ENCODE data around the gene CCDC66.
"Not testable (repeated sequence)": the region's sequence is repeated elsewhere in the genome, so short reads cannot be mapped to it uniquely, and the experiment has no call there.

The CCDC66 gene

DNA sequence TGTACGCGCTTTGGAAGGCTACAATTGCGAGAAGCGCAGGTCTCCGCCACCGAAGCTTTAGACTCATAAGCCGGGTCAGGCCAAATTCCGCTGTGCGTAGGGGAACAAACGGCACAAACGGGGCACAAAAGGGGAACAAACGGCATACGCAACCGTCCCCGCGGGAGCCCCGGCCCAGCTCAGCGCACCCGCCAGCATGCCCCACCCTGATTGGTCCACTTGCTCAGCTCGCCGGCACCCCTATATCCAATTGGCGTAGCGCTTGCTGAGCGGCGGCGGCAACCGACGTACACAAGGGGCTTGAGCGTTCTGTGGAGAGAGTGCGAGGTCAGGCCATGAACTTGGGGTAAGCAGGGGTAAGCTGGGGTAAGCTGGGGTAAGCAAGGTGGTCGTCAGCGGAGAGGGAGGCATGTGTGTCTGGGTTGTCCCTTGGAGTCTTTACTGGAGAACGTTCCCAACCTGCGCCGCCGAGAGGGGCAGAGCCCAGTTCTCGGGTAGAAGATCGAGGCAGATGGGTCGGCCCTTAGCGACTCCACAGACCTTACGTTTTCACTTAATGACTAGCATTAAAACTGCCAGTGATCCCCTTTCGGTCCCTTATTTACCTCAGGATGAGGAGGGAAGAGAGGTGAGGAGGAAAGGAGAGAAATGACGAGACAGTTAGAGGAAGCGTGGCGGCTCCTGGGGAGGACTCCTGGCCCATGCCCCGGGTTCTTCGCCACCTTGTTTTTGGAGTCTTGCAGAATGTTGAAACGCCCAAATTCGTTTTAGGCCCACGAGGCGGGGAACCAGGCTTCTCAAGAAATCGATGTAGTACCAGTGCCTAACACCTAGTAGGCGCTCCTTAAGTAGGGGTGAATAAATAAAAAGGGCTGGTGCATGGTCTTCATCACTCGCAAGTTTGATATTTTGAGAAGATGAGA is at the start of gene CCDC66:
Gene CCDC66, plus strand, starts transcription at position 268 of the 923 bp plus-strand sequence. Its CDS starts 68 bp downstream, at position 336.
- peak; percentile 68 for DNase-seq

DNA sequence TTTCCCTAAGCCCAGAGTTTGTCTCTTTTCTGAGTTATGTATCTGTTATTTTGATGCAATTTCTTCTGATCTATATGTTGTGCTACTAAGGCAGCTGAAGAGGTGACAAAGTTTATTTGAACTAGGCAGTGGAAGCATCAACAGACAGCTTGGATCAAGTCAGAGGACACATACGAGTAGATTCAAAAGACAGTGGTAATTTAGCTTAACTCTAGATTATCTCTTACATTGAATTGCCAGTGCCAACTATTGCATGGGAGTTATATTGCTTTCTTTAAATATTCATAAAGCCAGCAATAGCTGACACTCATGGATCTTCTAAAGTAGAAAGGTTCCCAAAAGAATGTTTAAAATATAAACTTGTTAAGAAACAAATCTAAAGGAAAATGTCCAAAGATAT is 37.3 kb upstream of the CCDC66 start:
- no peak for DNase-seq

DNA sequence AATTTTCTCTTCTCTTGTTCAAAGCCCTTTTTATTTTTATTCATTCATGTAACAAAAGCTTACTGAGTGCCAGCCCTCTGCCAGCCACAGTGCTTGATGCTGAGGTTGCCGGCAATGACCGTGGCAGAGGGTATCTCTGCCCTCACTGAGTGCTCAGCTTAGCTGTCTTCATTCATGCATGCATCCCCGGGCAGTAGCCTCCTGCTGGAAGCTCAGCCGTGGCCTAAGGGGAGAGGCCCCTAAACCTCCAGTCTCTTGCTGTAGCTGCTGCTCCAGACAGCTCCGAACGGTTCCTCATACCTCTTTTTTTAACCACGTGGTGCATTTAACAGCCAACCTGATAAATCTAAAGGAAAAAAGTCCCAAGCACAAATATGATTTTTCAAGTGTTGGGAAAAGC is 34.6 kb upstream of the CCDC66 start:
- no peak for DNase-seq

DNA sequence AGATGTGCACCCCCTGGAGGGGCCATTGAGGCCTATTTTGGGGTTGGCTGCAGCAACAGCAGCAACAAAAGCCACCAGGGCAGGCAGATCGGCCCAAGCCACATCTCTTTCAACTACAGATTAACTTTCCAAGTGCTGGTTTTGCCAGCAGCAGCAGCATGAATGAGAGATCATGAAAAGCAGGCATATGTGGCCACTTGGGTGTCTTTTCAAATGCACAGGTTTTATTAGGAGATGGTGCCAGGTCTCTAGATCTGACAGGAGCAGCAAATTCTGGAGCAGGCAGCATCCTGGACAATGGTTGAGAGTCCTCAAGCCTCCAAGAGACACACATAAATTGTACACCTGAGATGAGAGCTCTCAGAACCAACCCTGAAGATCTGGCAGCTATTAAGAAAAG is 31.7 kb upstream of the CCDC66 start:
- no peak for DNase-seq

DNA sequence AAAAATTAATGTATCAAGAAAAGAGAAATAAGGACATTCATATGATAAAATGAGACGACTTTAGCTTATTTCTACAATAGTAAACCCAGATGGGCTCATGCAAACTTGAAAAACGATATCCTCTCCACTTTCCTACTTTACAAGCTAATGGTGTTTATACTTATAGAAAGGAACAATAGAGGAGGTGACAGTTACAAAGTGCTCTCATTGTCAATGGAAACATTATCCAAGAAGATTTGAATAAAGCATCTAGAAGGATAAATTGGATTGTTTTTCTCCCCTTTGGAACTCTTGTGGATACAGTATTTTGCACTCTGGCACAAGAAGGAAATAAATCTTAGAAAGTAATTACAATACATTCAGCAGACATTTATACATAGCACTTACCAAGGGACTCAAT is 20.2 kb upstream of the CCDC66 start:
- DNase-seq = peak; percentile 23

DNA sequence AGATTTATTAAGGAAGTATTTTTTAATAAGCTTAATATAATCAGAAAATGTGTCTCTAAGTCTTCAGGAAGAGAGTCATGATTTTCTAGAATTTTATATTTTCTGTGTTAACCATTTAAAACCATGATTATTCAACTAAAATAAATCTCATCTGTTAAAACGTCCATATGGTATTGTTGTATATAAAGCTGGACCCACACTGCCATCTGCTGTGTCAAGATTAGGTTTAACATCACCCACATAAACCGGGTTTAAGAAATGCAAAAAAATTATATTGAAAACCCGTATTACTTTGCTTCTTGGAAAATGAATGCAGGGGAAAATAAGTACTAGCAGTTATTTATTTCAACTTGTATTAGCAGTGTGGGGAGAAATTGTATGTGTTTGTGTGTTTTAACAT is 9.5 kb upstream of the CCDC66 start:
- peak; percentile 2 for DNase-seq

DNA sequence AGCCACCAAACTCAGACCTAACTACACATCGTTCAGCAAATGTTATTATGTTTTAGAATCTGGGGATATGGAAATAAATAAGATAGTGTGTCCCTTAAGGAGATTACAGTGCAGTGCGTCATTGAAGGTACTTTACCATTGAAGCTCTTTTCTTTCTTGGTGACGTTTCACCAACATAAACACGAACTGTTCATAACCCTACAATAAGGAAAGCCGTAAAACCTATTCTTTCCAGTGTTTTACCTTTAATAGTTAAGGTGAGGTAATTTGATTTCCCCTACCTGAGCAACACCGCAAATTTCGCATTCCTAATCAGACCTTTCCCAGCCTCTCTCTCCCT is 826 bp downstream of the CCDC66 start:
- DNase-seq = no peak

DNA sequence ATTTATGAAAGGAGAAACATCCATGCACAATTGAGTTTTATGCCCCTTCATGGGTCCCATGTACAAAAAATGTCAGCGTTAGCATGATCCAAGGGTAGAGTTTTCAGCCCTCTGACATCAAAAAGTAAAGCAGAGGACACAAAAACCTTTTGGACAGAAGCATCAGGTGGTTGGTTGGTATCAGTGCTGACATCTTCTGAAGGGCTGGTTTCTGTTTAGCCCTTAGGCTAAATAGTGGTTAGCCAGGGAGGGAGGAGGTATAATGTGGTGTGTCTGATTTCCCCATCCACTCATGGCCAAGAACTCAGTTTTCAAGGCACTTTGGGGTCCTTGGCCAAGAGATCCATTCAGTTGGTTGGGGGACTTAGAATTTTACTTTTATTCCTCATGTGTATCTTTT is 16.5 kb downstream of the CCDC66 start:
- no peak for DNase-seq

DNA sequence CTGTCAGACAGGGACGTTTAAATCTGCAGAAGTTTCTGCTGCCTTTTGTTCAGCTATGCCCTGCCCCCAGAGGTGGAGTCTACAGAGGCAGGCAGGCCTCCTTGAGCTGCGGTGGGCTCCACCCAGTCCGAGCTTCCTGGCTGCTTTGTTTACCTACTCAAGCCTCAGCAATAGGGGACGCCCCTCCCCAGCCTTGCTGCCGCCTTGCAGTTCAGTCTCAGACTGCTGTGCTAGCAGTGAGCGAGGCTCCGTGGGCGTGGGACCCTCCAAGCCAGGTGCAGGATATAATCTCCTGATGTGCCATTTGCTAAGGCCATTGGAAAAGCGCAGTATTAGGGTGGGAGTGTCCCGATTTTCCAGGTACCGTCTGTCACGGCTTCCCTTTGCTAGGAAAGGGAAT is 25.0 kb downstream of the CCDC66 start:
- DNase-seq = not testable (repeated sequence)

DNA sequence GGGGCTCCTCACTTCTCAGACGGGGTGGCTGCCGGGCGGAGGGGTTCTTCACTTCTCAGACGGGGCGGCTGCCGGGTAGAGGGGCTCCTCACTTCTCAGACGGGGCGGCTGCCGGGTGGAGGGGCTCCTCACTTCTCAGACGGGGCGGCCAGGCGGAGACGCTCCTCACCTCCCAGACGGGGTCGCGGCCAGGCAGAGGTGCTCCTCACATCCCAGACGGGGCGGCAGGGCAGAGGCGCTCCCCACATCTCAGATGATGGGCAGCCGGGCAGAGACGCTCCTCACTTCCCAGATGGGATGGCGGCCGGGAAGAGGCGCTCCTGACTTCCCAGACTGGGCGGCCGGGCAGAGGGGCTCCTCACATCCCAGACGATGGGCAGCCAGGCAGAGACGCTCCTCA is 27.3 kb downstream of the CCDC66 start:
- not testable (repeated sequence) for DNase-seq

DNA sequence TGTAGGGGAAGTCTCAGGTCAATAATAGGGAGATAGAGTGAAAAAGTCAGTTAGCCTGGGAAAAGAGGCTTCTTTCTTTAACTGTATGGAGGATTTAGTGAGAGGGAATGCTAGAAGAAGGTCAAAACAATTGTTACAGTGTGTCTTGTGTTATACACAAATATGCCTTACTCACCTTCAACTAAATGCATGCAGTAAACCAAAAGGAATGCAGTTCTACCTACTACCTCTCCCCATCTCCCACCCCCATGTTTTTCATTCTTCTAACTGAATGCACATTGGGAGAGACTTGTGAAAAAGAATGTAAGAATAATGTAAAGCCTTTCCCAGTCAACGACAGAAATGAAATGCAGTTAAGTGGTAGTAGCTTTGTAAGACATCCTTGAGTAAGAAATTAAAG is 33.8 kb downstream of the CCDC66 start:
- DNase-seq = no peak

DNA sequence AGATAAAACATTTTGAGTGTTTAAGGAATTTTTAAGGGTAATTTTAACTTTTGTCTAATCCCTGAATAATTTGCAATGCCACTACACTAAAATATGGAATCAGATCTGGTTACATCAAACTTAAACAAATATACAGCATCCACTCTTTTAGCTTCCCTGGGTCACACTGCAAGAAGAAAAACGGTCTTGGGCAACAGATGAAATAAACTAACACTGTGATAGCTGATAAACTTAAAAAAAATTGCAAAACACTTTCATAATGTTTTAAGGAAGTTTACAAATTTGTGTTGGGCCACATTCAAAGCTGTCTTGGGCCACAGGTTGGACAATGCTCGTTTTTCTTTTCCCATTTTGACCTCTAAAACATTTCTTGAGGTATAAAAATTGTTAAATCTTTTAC is 34.3 kb downstream of the CCDC66 start:
- DNase-seq = no peak

DNA sequence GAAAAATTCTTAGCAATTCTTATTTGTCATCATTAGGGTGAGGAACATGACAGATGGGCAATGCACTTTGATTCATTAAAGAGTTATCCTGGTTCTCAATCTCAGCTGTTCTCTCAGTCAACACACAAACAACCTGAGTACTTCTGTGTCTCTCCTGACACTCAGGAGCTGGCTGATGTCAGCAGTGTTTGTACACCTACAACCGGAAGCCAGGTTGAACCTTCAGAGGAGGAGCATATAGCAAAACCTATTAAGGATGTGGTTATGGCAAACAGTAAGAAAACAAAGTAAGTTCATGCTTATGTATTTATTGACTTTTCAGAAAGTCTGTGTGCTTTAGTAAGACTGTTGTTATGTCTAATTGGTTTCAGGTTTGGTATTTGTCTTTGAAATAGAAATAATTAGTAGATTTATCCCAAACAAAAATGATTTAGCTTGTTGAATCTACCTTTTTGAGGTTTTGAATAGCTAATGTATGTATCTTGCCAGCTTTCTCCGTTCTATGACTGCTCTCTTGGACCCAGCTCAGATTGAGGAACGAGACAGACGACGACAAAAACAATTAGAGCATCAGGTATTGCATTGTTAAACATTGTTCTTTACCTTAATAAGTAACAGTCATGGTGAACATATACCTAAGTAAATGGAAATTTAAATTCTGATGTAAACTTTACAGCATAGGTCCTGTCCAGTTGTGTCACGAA is 36.6 kb downstream of the CCDC66 start:
- peak; percentile 48 for DNase-seq

DNA sequence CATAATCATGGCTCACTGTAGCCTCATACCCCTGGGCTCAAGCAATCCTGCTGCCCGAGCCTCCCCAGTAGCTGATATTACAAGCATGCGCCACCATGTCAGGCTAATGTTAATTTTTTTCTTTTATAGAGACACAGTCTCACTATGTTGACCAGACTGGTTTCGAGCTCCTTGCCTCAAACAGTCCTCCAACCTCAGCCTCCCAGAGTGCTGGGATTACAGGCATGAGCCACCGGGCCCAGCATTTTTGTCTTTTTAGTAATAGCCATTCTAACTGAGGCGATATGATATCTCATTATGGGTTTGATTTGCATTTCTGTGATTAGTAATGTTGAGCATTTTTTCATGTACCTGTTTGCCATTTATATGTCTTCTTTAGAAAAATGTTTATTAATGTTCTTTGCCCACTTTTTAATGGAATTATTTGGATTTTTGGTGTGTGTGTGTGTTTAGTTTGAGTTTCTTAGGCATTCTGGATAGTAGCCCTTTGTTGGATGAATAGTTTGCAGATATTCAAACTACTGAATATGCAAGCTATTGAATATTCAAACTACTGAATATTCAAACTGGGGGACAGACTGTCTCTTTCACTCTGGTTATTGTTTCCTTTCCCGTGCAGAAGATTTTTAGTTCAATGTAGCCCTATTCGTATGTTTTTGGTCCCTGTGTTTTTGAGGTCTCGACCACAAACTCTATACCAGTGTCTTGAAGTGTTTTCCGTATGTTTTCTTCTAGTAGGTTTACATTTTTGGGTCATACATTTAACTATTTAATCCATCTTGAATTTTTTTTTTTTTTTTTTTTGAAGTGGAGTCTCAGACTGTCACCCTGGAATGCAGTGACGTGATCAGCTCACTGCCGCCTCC is 39.2 kb downstream of the CCDC66 start:
- no peak for DNase-seq

DNA sequence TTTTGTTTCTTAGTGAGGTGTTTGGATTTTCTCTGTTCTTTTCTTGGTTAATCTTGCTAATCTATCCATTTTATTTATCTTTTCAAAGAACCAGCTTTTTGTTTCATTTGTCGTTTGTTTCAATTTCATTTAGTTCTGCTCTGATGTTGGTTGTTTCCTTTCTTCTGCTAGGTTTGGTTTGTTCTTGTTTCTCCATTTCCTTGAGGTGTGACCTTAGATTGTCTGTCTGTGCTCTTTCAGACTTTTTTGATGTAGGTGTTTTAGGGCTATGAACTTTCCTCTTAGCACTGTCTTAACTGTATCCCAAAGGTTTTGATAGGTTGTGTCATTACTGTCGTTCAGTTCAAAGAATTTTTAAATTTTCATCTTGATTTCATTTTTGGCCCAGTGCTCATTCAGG is 51.5 kb downstream of the CCDC66 start:
- not testable (repeated sequence) for DNase-seq

DNA sequence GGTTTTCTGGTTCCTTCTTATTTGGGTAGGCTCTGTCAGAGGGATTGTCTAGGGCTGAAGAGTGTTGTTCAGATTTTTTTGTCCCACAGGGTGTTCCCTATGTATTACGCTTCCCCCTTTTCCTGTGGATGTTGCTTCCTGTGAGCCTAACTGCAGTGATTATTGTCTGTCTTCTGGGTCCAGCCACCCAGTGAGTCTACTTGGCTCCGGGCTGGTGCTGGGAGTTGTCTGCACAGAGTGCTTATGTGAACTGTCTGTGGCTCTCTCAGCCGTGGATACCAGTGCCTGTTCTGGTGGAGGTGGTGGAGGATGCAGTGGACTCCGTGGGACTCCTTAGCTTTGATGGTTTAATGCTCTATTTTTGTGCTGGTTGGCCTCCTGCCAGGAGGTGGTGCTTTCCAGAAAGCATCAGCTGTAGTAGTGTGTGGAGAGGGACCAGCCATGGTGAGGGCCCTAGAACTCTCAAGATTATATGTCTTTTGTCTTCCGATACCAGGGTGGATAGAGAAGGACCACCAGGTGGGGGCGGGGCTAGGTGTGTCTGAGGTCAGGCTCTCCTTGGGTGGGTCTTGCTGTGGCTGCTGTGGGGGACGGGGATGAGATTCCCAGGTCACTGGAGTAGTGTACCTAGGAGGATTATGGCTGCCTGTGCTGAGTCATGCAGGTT is 53.8 kb downstream of the CCDC66 start:
- DNase-seq = no peak

DNA sequence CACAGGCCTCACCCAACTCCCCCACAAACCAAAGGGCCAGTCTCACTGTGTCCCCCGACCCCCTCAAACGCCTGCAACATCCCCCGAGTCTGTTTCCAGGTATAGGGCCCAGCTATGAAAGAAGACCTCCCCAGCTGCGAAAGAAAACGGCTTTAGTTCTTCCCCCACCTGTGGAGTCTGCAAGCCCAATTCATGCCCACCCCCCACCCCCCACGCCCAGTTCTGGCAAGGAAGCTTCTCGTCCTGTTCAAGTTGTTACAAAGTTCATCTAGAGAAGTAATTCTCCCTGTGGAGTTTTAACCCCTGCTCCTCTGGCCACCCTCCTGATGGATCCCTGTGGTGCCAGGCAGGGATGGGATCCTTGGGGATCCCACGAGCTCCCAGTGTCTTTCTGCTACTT is 54.4 kb downstream of the CCDC66 start:
- no peak for DNase-seq

DNA sequence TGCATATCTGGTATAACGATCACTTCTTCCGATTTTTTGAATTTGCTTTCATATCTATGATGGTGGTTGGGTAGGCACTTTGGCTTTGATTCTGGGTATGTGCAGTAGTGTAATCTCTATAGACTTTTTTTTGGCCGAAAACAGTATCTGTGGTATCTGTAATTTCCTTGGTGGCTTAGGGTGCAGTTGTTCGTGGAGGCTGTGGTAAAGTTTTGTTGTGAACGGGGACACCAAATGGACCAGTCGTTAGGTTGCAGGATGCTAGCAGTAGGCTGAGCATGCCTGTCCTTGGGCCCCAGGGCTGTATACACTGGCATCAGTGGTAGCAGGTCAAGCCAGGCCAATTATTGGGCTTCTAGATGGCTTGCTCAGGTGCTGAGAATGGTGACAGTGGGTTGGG is 55.2 kb downstream of the CCDC66 start:
- DNase-seq = no peak

DNA sequence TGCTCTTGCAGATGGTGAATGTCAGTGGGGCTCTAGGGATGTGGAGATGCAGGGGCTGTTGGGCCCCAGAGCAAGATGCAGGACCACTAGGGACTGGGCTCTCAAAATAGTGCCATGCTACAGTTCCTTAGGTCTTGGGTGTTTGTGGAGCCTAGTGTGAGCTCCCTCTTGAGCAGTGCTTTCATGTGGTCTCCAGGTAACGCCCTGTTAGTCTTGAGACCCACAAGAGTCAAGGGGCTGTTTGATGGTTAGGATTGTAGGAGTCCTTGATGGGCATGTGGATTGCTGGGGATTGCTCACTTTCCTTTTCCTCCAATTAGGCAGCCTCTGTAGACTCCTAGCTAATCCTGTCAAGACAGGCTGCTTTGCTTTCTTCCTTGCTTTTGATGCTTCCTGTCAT is 56.0 kb downstream of the CCDC66 start:
- DNase-seq = no peak

DNA sequence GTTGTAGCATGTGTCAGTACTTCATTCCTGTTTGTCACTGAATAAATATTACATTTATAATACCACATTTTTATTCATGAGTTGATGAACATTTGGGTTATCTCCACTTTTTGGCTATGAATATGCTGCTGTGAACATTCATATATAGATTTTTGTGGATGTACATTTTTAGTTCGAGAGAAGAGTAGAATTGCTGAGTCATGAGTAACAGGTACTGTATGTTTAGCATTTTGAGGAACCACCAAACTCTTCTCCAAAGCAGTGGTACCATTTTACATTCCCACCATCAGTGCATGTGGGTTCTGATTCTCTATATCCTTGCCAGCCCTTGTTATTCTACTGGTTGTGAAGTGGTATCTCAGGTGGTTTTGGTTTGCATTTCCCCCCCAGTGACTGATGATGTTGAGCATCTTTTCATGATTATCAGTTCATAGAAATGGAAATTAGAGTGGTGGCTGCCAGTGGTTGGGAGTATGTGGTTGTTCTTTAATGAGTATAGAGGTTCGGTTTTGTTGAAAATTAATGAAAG is 59.6 kb downstream of the CCDC66 start:
- DNase-seq = no peak

DNA sequence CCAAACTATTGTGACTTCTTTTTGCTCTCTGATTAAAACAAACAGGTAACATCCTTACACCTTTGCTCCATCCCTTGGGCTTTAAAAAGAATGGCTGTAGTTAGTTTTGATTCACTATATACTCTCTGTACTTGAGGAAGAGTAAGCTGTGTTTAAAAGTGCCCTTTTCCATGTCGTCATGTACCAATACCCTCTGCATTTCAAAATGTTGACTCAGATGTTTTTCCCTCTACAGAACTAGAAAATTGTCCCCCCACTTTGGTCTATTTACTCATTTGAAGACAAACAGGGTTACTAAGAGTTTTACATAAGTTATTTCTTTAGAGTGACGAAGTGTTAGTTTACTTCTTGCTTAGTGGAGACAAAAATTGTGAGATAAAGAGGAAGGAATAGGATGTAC is 63.4 kb downstream of the CCDC66 start:
- no peak for DNase-seq

DNA sequence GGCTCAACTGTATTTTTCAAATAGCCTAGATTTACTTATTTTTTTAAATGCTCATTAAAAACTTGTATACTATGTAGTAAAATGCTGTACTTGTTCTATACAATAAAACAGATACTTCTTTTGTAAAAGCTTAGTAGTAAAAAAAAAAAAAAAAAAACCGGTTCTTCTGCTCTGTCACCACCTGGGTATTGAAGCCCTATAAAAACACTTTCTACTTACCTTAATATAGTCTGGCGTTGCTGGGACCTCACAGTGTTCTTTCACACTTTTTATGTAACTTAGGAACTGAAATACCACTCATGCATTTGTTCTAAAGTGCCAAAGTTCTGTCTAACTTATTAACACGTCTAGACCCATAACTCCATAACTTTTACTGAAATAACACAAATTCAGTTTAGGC is 64.7 kb downstream of the CCDC66 start:
- peak; percentile 4 for DNase-seq

DNA sequence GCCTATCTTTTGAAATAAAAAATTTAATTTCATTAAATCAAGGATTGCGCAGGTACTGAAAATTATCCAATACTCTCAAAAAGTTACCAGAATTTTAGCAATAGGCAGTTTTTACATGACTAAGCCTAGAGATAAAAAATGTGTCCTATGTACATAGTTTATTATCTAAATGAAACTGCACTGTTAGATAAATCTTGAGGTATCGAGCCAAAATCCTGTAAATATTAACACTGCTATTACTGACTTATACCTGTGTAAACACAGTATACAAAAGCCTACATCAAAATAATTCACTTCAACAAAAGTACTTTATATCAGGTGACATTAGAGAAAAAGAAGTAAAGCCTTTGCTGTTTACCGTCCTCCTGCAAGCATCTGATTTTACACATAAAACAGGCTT is 65.4 kb downstream of the CCDC66 start:
- no peak for DNase-seq
